Muscle layer of duodenum (tissue), 2 donors: Measurements from ENCODE around the gene PYROXD2.

Experiments
- H3K27ac ChIP-seq: one replicate; pipeline ENCODE4 v1.7.0; 2013; ENCODE audit warnings: mild to moderate bottlenecking, low read length
- H3K27me3 ChIP-seq: one replicate; pipeline ENCODE4 v1.7.0; 2013; ENCODE audit warnings: low read depth, mild to moderate bottlenecking, control low read depth, low read length
- H3K36me3 ChIP-seq, 2 donors: one replicate each; pipeline ENCODE4 v1.7.0; 2013; ENCODE audit warnings: low read length in 2 of 2, control low read depth in 1 of 2, mild to moderate bottlenecking in 1 of 2; ENCODE audit not compliant: insufficient read depth in 2 of 2, control insufficient read depth in 1 of 2
- H3K4me1 ChIP-seq, 2 donors: one replicate each; pipeline ENCODE4 v1.7.0; 2013; ENCODE audit warnings: low read length in 2 of 2, mild to moderate bottlenecking in 2 of 2, control low read depth in 1 of 2, moderate library complexity in 1 of 2; ENCODE audit not compliant: insufficient read depth in 2 of 2, control insufficient read depth in 1 of 2
- H3K4me3 ChIP-seq, 2 donors: one replicate each; pipeline ENCODE4 v1.7.0; 2013; ENCODE audit warnings: low read length in 2 of 2, low read depth in 1 of 2, mild to moderate bottlenecking in 1 of 2
- H3K9me3 ChIP-seq, 2 donors: one replicate each; pipeline ENCODE4 v1.7.0; 2013; ENCODE audit warnings: low read length in 2 of 2, control low read depth in 1 of 2, mild to moderate bottlenecking in 1 of 2; ENCODE audit not compliant: control insufficient read depth in 1 of 2
- donor health status: healthy.

The PYROXD2 gene

DNA sequence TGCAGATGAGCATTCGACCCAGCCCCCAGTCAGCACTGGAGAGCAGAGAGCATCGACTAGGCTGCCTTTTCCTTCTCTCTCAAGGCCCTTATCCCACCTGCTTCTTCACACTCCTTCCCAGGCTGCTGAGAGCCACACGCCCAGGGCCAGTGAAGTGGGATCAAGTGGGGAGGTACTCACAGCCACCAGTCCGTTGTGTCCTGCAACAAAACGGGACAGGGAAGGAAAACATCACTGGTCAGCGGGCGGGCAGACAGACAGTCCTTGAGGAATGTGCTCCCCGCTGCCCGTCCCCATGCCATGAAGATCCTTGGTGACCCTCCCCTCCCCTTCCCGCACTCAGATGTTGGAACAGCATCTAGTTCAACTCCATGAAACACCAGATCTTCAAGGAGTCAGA, 4.2 kb downstream of the PYROXD2 start:
- Histone ChIP-seq H3K27me3 (no peaks in the 10 kb centered on the region), H3K27ac (no peak overlapping the region), H3K4me1 (peaks cover 8 to 28% of the 10 kb centered on the region in 2 donors)

GRCh38 chr10:98410135-98410743, 4.7 kb downstream of the PYROXD2 start:
- H3K27ac ChIP-seq = no peak overlapping the region
- H3K27me3 ChIP-seq = no peaks in the 10 kb centered on the region
- no peaks in the 10 kb centered on the region for H3K9me3 ChIP-seq
- peaks cover 0 to 5% of the 10 kb centered on the region in 2 donors for H3K36me3 ChIP-seq
- H3K4me3 ChIP-seq = no peak overlapping the region
- peaks cover 8 to 27% of the 10 kb centered on the region in 2 donors for H3K4me1 ChIP-seq

More for the DNA sequence above, 4.2 kb downstream of the PYROXD2 start:
- Histone ChIP-seq H3K9me3 (no peaks in the 10 kb centered on the region), H3K4me3 (no peak overlapping the region), H3K36me3 (peaks cover 0 to 5% of the 10 kb centered on the region in 2 donors)

- H3K4me1 ChIP-seq = peaks cover 10 to 24% of the 10 kb centered on the region in 2 donors
- H3K4me3 ChIP-seq = no peak overlapping the region
- H3K27me3 ChIP-seq = no peaks in the 10 kb centered on the region
- H3K9me3 ChIP-seq = no peaks in the 10 kb centered on the region
- H3K27ac ChIP-seq = no peak overlapping the region
- peaks cover 0 to 5% of the 10 kb centered on the region in 2 donors for H3K36me3 ChIP-seq
Measured at GRCh38 chr10:98408799-98409198, 6.2 kb downstream of the PYROXD2 start.

DNA sequence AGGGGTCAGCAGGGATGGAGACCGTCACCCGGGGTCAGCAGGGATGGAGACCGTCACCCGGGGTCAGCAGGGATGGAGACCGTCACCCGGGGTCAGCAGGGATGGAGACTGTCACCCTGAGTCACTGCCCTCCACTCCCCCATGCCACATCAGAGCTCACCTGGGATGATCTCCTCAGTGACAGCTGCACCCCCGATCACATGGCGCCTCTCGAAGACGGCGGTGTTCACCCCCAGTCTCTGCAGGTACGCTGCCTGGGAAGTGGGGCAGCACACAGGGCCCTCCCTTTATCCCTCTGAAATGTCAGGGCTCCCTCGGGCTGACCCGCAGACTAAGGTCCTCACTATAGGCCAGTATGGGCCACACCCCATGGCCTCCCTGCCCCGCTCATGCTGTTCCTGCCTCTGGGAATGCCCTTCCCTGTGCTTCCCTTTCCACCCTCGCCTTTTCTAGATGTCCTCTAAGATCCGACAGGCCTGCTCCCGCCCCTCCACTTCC, 7.2 kb downstream of the PYROXD2 start:
- Histone ChIP-seq H3K36me3 (peaks cover 0 to 5% of the 10 kb centered on the region in 2 donors), H3K27me3 (no peaks in the 10 kb centered on the region), H3K27ac (no peak overlapping the region), H3K4me3 (no peak overlapping the region), H3K4me1 (peaks cover 13 to 24% of the 10 kb centered on the region in 2 donors), H3K9me3 (no peaks in the 10 kb centered on the region)

DNA sequence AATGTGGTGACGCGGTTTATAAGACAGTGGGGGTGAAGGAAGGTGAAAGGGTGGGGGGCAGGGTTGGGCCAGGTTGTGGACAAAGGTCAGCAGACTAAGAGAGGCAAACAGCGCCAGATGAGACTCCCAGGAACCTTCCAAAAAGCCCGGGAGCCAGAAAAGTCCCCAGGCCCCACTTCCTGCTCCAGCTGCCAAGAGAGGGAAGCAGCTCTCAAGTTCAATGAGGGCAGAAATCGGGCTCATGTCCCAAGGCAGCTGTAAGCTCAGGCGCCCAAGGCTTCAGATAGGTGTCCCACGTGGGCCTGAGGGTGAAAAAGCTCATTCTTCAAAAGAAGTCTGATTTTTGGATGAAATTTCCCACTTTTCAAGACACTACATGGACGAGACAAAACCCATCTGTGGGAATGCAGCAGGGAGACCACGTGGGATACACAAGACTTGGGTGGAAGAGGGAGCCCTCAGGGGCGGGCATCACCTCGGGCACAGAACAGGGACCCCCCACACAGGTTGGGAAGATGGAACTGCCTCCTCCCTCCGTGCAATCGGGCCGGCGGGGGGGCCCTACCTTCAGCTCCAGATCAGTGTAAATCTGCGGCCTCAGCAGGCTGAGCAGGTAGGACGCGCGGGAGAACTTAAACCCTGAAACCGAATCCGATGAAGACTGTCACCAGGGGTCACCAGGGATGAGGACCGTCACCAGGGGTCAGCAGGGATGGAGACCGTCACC, 7.8 kb downstream of the PYROXD2 start:
- no peaks in the 10 kb centered on the region for H3K9me3 ChIP-seq
- peaks cover 13 to 24% of the 10 kb centered on the region in 2 donors for H3K4me1 ChIP-seq
- no peaks in the 10 kb centered on the region for H3K27me3 ChIP-seq
- no peak overlapping the region for H3K4me3 ChIP-seq
- H3K27ac ChIP-seq = no peak overlapping the region
- peaks cover 0 to 5% of the 10 kb centered on the region in 2 donors for H3K36me3 ChIP-seq

- no peak overlapping the region for H3K27ac ChIP-seq
- H3K4me1 ChIP-seq = peaks cover 5 to 16% of the 10 kb centered on the region in 2 donors
- H3K9me3 ChIP-seq = no peaks in the 10 kb centered on the region
- peaks cover 0 to 5% of the 10 kb centered on the region in 2 donors for H3K36me3 ChIP-seq
- no peaks in the 10 kb centered on the region for H3K27me3 ChIP-seq
- H3K4me3 ChIP-seq = no peak overlapping the region
Measured at GRCh38 chr10:98405422-98405821, 9.6 kb downstream of the PYROXD2 start.

DNA sequence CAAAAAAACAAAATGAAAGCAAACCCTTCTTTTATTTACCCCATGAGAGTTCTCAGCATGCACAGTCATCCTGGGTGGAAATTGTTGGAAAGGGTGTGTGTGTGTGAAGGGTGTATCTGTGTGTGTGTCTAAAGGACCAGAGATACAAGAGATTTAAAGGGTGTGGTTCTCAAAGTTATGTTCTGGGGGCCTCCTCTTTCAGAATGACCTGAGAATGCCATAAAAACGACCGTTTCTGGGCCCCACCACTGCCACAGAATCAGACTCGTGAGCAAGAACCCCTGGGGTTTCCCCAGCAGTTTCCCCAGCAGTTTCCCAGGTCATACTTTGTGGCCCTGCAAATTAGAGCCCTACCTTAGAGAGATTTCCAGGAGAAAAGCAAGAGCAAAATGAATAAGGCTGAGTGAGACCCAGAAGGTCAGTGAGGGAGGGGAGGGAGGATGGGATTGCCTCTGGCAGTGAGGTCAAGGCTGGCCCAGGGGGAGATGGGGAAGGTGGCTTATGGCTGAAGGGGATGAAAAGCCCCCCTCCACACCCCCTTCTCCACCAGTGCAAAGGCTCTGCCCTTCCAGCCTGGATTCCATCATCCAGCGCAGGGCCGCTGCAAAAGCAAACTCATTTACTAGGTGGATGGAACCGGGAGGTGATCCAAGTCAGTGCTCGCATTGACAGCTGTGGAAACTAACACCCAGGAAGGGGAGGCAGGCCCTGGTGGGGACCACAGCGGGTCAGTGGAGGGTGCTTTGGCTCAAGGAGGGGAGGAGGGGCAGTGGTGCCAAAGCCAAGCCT, 10.2 kb downstream of the PYROXD2 start:
- Histone ChIP-seq H3K9me3 (no peaks in the 10 kb centered on the region), H3K4me1 (peaks cover 5 to 16% of the 10 kb centered on the region in 2 donors), H3K27ac (no peak overlapping the region), H3K27me3 (no peaks in the 10 kb centered on the region), H3K4me3 (no peak overlapping the region), H3K36me3 (peaks cover 0 to 5% of the 10 kb centered on the region in 2 donors)

DNA sequence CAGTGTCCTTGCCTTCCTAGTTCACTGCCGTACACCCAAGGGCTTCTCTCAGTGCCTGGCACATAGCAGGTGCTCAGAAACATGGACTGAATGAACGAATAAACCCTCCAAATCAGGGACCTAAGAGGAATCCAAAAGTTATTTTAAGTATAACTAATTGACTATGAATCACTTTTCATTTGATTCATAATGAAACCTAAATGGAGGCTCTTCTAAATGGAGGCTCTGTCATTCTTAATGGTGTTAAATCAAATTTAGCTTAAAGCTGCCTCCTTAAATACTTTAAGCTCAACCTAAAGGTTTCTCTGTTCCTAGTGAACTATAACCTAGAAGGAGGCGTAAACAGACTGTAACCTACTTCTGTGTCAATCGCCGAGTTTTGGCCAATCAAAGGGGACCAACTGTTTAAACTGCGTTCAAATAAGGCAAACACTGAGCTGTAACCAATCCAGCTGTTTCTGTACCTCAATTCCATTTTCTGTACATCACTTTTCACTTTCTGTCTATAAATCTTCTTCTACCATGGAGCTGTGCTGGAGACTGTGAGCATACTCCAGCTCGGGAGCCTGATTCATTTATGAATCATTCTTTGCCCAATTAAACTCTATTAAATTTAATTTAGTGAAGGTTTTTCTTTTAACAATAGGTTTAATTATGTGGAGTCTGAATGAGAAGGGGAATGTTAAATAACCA, 11.0 kb downstream of the PYROXD2 start:
- Histone ChIP-seq H3K4me1 (peaks cover 5 to 16% of the 10 kb centered on the region in 2 donors), H3K9me3 (no peaks in the 10 kb centered on the region), H3K27me3 (no peaks in the 10 kb centered on the region), H3K27ac (peak overlapping the region; percentile 31), H3K36me3 (no peaks in the 10 kb centered on the region), H3K4me3 (no peak overlapping the region)

DNA sequence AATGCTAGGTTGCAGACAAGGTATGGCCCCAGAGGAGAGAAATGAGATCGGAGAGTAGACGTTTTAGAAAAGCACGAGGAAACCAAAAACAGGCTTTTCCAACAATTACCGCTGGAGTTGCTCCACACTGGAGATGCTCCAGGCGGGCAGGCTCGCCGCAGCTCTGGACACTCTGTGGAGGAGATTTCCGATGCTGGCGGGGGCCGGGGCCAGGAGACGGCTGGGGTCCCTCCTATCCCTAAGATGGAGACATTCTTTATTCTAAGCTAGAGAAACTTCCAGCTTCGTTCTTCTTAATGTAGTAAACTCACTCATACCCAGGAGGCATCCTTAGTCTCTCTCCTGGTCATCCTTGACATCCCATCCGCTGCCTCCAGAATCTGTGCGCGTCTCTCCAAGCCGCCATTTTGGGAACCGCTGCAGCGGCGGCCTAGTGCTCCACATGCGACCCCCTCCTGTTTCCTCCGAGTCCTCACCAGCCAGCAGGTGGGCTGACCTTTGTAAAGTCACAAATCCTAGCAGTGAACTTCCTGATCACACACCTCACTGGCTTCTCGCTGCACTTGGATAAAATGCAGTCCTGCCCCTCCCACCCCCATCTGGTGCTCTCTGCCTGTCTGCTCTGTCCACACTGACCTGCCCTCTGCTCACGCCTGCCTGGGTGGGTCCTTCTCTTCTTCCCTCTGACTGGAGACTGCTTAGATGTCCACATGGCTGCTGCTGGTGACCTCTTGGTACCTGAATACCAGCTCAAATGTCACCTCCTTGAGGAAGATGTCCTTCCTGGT, 11.9 kb downstream of the PYROXD2 start:
- Histone ChIP-seq H3K4me3 (no peak overlapping the region), H3K27me3 (no peaks in the 10 kb centered on the region), H3K27ac (no peak overlapping the region), H3K36me3 (no peaks in the 10 kb centered on the region), H3K9me3 (no peaks in the 10 kb centered on the region), H3K4me1 (peaks cover 5 to 16% of the 10 kb centered on the region in 2 donors)

- H3K36me3 ChIP-seq = peaks cover 0 to under 1% of the 10 kb centered on the region in 2 donors
- H3K9me3 ChIP-seq = no peaks in the 10 kb centered on the region
- H3K27me3 ChIP-seq = no peaks in the 10 kb centered on the region
- H3K4me3 ChIP-seq = no peak overlapping the region
- H3K27ac ChIP-seq = no peak overlapping the region
- H3K4me1 ChIP-seq = peaks cover 5 to 16% of the 10 kb centered on the region in 2 donors
Measured at GRCh38 chr10:98402478-98402877, 12.5 kb downstream of the PYROXD2 start.
